ENCODE results near the gene C2orf92.

The C2orf92 gene

GRCh38 chr2:97734061-97735051 is 64.8 kb downstream of the C2orf92 start:
- Histone ChIP-seq H3K27ac (no peak overlapping the region), H3K36me3 (replicated peaks) (no peaks in the 10 kb centered on the region), H3K27me3 (replicated peaks) (no peaks in the 10 kb centered on the region), H3K4me3 (ENCODE audit: low read depth, low read length) (no peak overlapping the region)
- in situ Hi-C loops (cut with HindIII; ENCODE audit: low pct_ligation_motif_present, low sequenced_read_pairs): no loop called here
- DNase-seq: no peak
- TF ChIP-seq CTCF (IDR thresholded peaks at IDR 0.05; ENCODE audit: low read depth, low read length, missing control alignments): no peak

GRCh38 chr2:97735161-97735561 is 65.6 kb downstream of the C2orf92 start:
- Histone ChIP-seq H3K4me3 (ENCODE audit: low read depth, low read length) (no peak overlapping the region), H3K27me3 (replicated peaks) (no peaks in the 10 kb centered on the region), H3K27ac (no peak overlapping the region), H3K36me3 (replicated peaks) (no peaks in the 10 kb centered on the region)
- DNase-seq: no peak
- in situ Hi-C loops (cut with HindIII; ENCODE audit: low pct_ligation_motif_present, low sequenced_read_pairs): no loop called here
- no peak for TF ChIP-seq CTCF (IDR thresholded peaks at IDR 0.05; ENCODE audit: low read depth, low read length, missing control alignments)

- H3K27me3 ChIP-seq (replicated peaks): no peaks in the 10 kb centered on the region
- H3K36me3 ChIP-seq (replicated peaks): no peaks in the 10 kb centered on the region
- TF ChIP-seq CTCF (IDR thresholded peaks at IDR 0.05; ENCODE audit: low read depth, low read length, missing control alignments): no peak
- H3K27ac ChIP-seq: no peak overlapping the region
- in situ Hi-C loops (cut with HindIII; ENCODE audit: low pct_ligation_motif_present, low sequenced_read_pairs): no loop called here
- DNase-seq: no peak
- H3K4me3 ChIP-seq (ENCODE audit: low read depth, low read length): no peak overlapping the region
These were observed 66.7 kb downstream of the C2orf92 start for GRCh38 chr2:97736185-97736584.

- no peaks in the 10 kb centered on the region for H3K36me3 ChIP-seq (replicated peaks)
- H3K27ac ChIP-seq: no peak overlapping the region
- H3K4me3 ChIP-seq (ENCODE audit: low read depth, low read length): no peak overlapping the region
- in situ Hi-C loops (cut with HindIII; ENCODE audit: low pct_ligation_motif_present, low sequenced_read_pairs): no loop called here
- no peaks in the 10 kb centered on the region for H3K27me3 ChIP-seq (replicated peaks)
- TF ChIP-seq CTCF (IDR thresholded peaks at IDR 0.05; ENCODE audit: low read depth, low read length, missing control alignments): no peak
- DNase-seq: no peak
These were observed 67.3 kb downstream of the C2orf92 start for GRCh38 chr2:97736608-97737330.

- in situ Hi-C loops (cut with HindIII; ENCODE audit: low pct_ligation_motif_present, low sequenced_read_pairs): no loop called here
- no peak for DNase-seq
- no peaks in the 10 kb centered on the region for H3K36me3 ChIP-seq (replicated peaks)
- H3K4me3 ChIP-seq (ENCODE audit: low read depth, low read length): no peak overlapping the region
- no peak overlapping the region for H3K27ac ChIP-seq
- no peaks in the 10 kb centered on the region for H3K27me3 ChIP-seq (replicated peaks)
- TF ChIP-seq CTCF (IDR thresholded peaks at IDR 0.05; ENCODE audit: low read depth, low read length, missing control alignments): no peak
These were observed 68.1 kb downstream of the C2orf92 start for GRCh38 chr2:97737421-97738178.
